GM19351 (cell line): Measurements from ENCODE around the gene TMEM135.
"Not testable (repeated sequence)": the region's sequence is repeated elsewhere in the genome, so short reads cannot be mapped to it uniquely, and the experiment has no call there.

Source experiments
- ATAC-seq: cut with Tn5 transposase; IDR thresholded peaks from one replicate; pipeline ENCODE4 v1.9.1; 2021; ENCODE audit warnings: mild to moderate bottlenecking, moderate library complexity; ENCODE audit not compliant: unreplicated experiment

TMEM135 gene

GRCh38 chr11:87037450-87038234 lies at the start of gene TMEM135:
TSS of gene TMEM135 (plus strand) at chr11:87037934. CDS start at chr11:87038046, 112 bp downstream.
- ATAC-seq, result peak; percentile 96

GRCh38 chr11:86988351-86988881 lies 49.3 kb upstream of the TMEM135 start:
- no peak for ATAC-seq

GRCh38 chr11:86990031-86990430 lies 47.7 kb upstream of the TMEM135 start:
- no peak for ATAC-seq

GRCh38 chr11:86990515-86990914 lies 47.2 kb upstream of the TMEM135 start:
- no peak for ATAC-seq

- ATAC-seq, result no peak
Observed at GRCh38 chr11:86991341-86991740, 46.4 kb upstream of the TMEM135 start.

GRCh38 chr11:86992340-86992739 lies 45.4 kb upstream of the TMEM135 start:
- not testable (repeated sequence) for ATAC-seq

GRCh38 chr11:86993031-86993430 lies 44.7 kb upstream of the TMEM135 start:
- no peak for ATAC-seq

GRCh38 chr11:86996953-86997570 lies 40.7 kb upstream of the TMEM135 start:
- no peak for ATAC-seq

- no peak for ATAC-seq
Observed at GRCh38 chr11:86999388-86999787, 38.3 kb upstream of the TMEM135 start.

GRCh38 chr11:86999859-87000753 lies 37.6 kb upstream of the TMEM135 start:
- no peak for ATAC-seq

- ATAC-seq, result no peak
Observed at GRCh38 chr11:87002918-87003317, 34.8 kb upstream of the TMEM135 start.

GRCh38 chr11:87004281-87004680 lies 33.5 kb upstream of the TMEM135 start:
- not testable (repeated sequence) for ATAC-seq

- ATAC-seq, result no peak
Observed at GRCh38 chr11:87005569-87005921, 32.2 kb upstream of the TMEM135 start.

- ATAC-seq, result no peak
Observed at GRCh38 chr11:87006035-87006434, 31.7 kb upstream of the TMEM135 start.

GRCh38 chr11:87007963-87008362 lies 29.8 kb upstream of the TMEM135 start:
- no peak for ATAC-seq

- ATAC-seq, result no peak
Observed at GRCh38 chr11:87012089-87012488, 25.6 kb upstream of the TMEM135 start.

GRCh38 chr11:87012673-87013072 lies 25.1 kb upstream of the TMEM135 start:
- ATAC-seq, result no peak

GRCh38 chr11:87013912-87014825 lies 23.6 kb upstream of the TMEM135 start:
- no peak for ATAC-seq

GRCh38 chr11:87015645-87016044 lies 22.1 kb upstream of the TMEM135 start:
- no peak for ATAC-seq

- no peak for ATAC-seq
Observed at GRCh38 chr11:87019613-87020271, 18.0 kb upstream of the TMEM135 start.
